T-helper 17 cell (primary cell): ENCODE data around the gene NDST4. TPM values are rescaled to one million over a fixed set of nuclear protein-coding genes. Genes with fewer than 3 reads are reported as not detected.

Experiments used
- ATAC-seq: fragments of 150-1000 bp; cut with Tn5 transposase; 2 replicates; pipeline ENCODE4 v1.10.0; 2021; ENCODE audit warnings: mild to moderate bottlenecking, moderate library complexity
- DNase-seq, 3 donors: peaks; one replicate each; pipeline versions ENCODE4 v3.0.0 to v3.0.0-alpha.2; 2020 to 2021
- H3K9me3 ChIP-seq: one replicate; pipeline ENCODE4 v1.7.0; 2013; ENCODE audit warnings: low read length, mild to moderate bottlenecking; ENCODE audit not compliant: control insufficient read depth, poor library complexity, severe bottlenecking
- H3K27ac Mint-ChIP-seq: one replicate; pipeline ENCODE4 v1.8.0; 2022; ENCODE audit warnings: mild to moderate bottlenecking, moderate library complexity, mixed read lengths
- H3K27me3 Mint-ChIP-seq: one replicate; pipeline ENCODE4 v1.8.0; 2022; ENCODE audit warnings: mixed read lengths
- H3K36me3 Mint-ChIP-seq: one replicate; pipeline ENCODE4 v1.8.0; 2022; ENCODE audit warnings: low read depth, mixed read lengths
- H3K4me1 Mint-ChIP-seq: one replicate; pipeline ENCODE4 v1.8.0; 2022; ENCODE audit warnings: mild to moderate bottlenecking, mixed read lengths
- H3K4me3 Mint-ChIP-seq: one replicate; pipeline ENCODE4 v1.8.0; 2022; ENCODE audit warnings: mild to moderate bottlenecking, moderate library complexity, mixed read lengths
- total RNA-seq, 4 donors: library from RNA in 2 of 4; stranded (reverse) in 2 of 4; gene quantifications; one replicate each; pipeline ENCODE4 v1.2.3 and lab custom pipeline; 2022 to 2026

The NDST4 gene
- total RNA-seq, 2 donors from 2014 or later = not detected

DNA sequence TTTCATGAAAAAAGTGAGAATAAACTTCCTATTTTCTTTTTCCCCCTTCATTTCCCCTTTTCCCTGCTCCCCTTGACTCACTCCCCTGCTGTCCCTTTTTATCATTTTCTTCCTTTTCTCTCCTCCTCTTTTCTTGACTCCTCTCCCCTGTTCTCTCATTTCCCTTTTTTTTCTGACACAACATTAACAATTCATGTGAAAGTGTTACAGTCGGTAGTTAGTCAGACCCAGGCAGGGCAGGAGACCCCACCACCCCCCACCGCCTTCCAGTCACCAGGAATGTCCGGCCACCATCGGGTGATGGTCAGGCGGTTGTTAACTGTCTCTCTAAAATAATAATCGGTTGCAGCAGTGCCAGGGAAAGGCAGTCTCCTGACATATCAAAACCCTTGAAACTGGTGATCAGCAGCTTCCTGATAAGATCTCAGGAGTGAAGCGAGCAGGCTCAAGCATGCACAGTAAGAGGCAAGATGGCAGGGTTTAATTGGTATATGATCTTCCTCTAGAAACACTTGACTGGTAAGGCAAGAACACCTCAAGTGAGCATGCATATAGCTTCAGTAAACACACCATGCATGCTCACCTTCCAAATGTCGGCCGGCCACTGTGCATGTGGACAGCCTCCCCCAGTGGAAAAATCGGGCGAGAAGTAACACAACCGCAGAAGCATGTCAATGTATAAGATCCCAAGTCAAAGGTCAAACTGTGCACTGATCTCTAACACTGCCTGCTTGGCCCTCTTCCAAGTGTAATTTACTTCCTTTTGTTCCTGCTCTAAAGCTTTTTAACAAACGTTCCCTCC, 191.4 kb downstream of the NDST4 start:
- no peak for DNase-seq
- no peak overlapping the region for H3K27ac Mint-ChIP-seq
- no peak for ATAC-seq
- H3K27me3 Mint-ChIP-seq = no peaks in the 10 kb centered on the region
- H3K4me1 Mint-ChIP-seq = no peaks in the 10 kb centered on the region
- H3K9me3 ChIP-seq = no peaks in the 10 kb centered on the region
- no peak overlapping the region for H3K4me3 Mint-ChIP-seq
- no peaks in the 10 kb centered on the region for H3K36me3 Mint-ChIP-seq

GRCh38 chr4:114921191-114921590, 192.2 kb downstream of the NDST4 start:
- no peak for DNase-seq
- no peak overlapping the region for H3K27ac Mint-ChIP-seq
- H3K36me3 Mint-ChIP-seq = no peaks in the 10 kb centered on the region
- no peak for ATAC-seq
- no peaks in the 10 kb centered on the region for H3K4me1 Mint-ChIP-seq
- H3K4me3 Mint-ChIP-seq = no peak overlapping the region
- H3K9me3 ChIP-seq = no peaks in the 10 kb centered on the region
- H3K27me3 Mint-ChIP-seq = no peaks in the 10 kb centered on the region

- Mint-ChIP-seq H3K4me1 (no peaks in the 10 kb centered on the region), H3K36me3 (no peaks in the 10 kb centered on the region), H3K27ac (no peak overlapping the region), H3K4me3 (no peak overlapping the region), H3K27me3 (no peaks in the 10 kb centered on the region)
- no peak for ATAC-seq
- no peak for DNase-seq
- H3K9me3 ChIP-seq = no peaks in the 10 kb centered on the region
Measured at GRCh38 chr4:114911111-114911510, 202.3 kb downstream of the NDST4 start.

GRCh38 chr4:114907568-114907967, 205.9 kb downstream of the NDST4 start:
- DNase-seq (no peak), ATAC-seq (no peak)
- Mint-ChIP-seq H3K27me3 (no peaks in the 10 kb centered on the region), H3K36me3 (no peaks in the 10 kb centered on the region), H3K4me1 (no peaks in the 10 kb centered on the region), H3K4me3 (no peak overlapping the region), H3K27ac (no peak overlapping the region)
- no peaks in the 10 kb centered on the region for H3K9me3 ChIP-seq

DNA sequence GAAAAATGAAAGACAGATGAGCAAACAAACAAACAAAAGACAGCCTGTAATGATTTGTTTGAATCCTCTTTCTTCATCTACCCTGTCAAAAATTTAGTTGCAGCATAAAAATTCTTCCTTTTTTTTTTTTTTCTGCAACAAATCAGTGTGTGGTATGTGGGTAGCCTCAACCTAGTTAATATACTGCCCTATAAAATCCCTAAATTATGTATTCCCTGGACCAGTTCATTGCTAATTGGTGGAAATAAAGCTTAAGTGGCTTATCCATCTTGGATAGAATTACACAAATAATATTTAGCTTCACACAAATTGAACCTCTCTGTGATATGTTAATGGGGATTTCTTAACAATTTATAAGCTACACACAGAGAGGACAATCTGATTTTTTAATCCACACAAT, 208.4 kb downstream of the NDST4 start:
- Mint-ChIP-seq H3K27ac (no peak overlapping the region), H3K4me3 (no peak overlapping the region), H3K27me3 (no peaks in the 10 kb centered on the region), H3K36me3 (no peaks in the 10 kb centered on the region), H3K4me1 (no peaks in the 10 kb centered on the region)
- no peaks in the 10 kb centered on the region for H3K9me3 ChIP-seq
- ATAC-seq (no peak), DNase-seq (no peak)

- Mint-ChIP-seq H3K27ac (no peak overlapping the region), H3K4me1 (no peaks in the 10 kb centered on the region), H3K36me3 (no peaks in the 10 kb centered on the region), H3K4me3 (no peak overlapping the region), H3K27me3 (no peaks in the 10 kb centered on the region)
- H3K9me3 ChIP-seq = no peaks in the 10 kb centered on the region
- no peak for DNase-seq
- no peak for ATAC-seq
Measured at GRCh38 chr4:114900934-114901333, 212.5 kb downstream of the NDST4 start.

- H3K9me3 ChIP-seq = no peaks in the 10 kb centered on the region
- H3K4me3 Mint-ChIP-seq = no peak overlapping the region
- no peaks in the 10 kb centered on the region for H3K36me3 Mint-ChIP-seq
- no peak overlapping the region for H3K27ac Mint-ChIP-seq
- no peaks in the 10 kb centered on the region for H3K27me3 Mint-ChIP-seq
- ATAC-seq (no peak), DNase-seq (no peak)
- no peaks in the 10 kb centered on the region for H3K4me1 Mint-ChIP-seq
Measured at GRCh38 chr4:114890773-114891172, 222.6 kb downstream of the NDST4 start.

DNA sequence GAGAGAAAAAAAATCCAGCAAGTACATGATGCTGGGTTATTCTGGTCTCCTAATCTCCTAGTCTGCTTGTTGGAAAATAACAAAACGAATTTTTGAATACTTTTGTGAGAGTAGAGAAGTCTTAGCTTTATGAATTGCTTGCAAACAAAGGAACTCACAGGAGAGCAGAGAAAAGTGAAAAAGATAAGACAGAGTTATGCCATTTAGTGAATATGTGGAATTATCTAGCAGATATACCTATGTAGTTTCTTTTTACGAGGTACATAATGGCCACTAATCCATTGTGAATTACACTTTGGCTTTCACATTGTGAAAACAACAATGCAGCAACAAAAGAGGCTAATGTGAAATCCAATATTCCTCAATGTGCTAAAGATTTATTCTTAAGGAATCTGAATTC, 226.7 kb downstream of the NDST4 start:
- H3K9me3 ChIP-seq = no peaks in the 10 kb centered on the region
- ATAC-seq = no peak
- no peaks in the 10 kb centered on the region for H3K36me3 Mint-ChIP-seq
- H3K27ac Mint-ChIP-seq = no peak overlapping the region
- H3K27me3 Mint-ChIP-seq = no peaks in the 10 kb centered on the region
- no peak overlapping the region for H3K4me3 Mint-ChIP-seq
- H3K4me1 Mint-ChIP-seq = no peaks in the 10 kb centered on the region
- no peak for DNase-seq

- DNase-seq (no peak), ATAC-seq (no peak)
- Mint-ChIP-seq H3K27ac (no peak overlapping the region), H3K4me3 (no peak overlapping the region), H3K36me3 (no peaks in the 10 kb centered on the region), H3K4me1 (no peaks in the 10 kb centered on the region), H3K27me3 (no peaks in the 10 kb centered on the region)
- H3K9me3 ChIP-seq = no peaks in the 10 kb centered on the region
Measured at GRCh38 chr4:114883641-114884040, 229.8 kb downstream of the NDST4 start.

GRCh38 chr4:114879916-114880669, 233.3 kb downstream of the NDST4 start:
- H3K36me3 Mint-ChIP-seq = no peaks in the 10 kb centered on the region
- H3K9me3 ChIP-seq = no peaks in the 10 kb centered on the region
- H3K27ac Mint-ChIP-seq = no peak overlapping the region
- H3K27me3 Mint-ChIP-seq = no peaks in the 10 kb centered on the region
- H3K4me3 Mint-ChIP-seq = no peak overlapping the region
- no peak for DNase-seq
- no peaks in the 10 kb centered on the region for H3K4me1 Mint-ChIP-seq
- no peak for ATAC-seq

- H3K4me1 Mint-ChIP-seq = no peaks in the 10 kb centered on the region
- H3K27ac Mint-ChIP-seq = no peak overlapping the region
- ATAC-seq = no peak
- DNase-seq = no peak
- H3K36me3 Mint-ChIP-seq = no peaks in the 10 kb centered on the region
- no peaks in the 10 kb centered on the region for H3K27me3 Mint-ChIP-seq
- H3K4me3 Mint-ChIP-seq = no peak overlapping the region
- no peaks in the 10 kb centered on the region for H3K9me3 ChIP-seq
Measured at GRCh38 chr4:114875630-114876029, 237.8 kb downstream of the NDST4 start.

DNA sequence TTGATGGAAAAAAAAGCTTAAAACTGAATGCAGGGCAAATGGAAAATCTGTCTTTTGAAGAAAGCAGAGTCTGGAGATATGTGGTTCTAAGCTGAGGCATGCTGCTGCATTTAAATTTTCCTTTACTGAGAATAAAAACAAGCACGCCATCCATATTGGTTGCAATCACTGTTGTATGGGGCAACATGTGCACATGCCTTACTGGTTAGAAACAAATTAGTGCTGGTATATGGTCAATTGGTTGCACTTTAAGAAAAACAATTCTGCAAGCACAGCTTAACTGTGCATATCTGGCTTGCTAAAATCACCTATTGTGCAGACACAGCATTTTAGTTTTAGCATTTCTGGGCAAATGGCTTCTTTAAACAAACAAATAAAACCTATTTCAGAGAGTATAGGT, 239.1 kb downstream of the NDST4 start:
- Mint-ChIP-seq H3K27ac (no peak overlapping the region), H3K36me3 (no peaks in the 10 kb centered on the region), H3K4me3 (no peak overlapping the region)

GRCh38 chr4:114870987-114871386, 242.4 kb downstream of the NDST4 start:
- DNase-seq (no peak), ATAC-seq (no peak)
- Mint-ChIP-seq H3K27ac (no peak overlapping the region), H3K4me1 (no peaks in the 10 kb centered on the region), H3K27me3 (no peaks in the 10 kb centered on the region), H3K36me3 (no peaks in the 10 kb centered on the region), H3K4me3 (no peak overlapping the region)
- H3K9me3 ChIP-seq = no peaks in the 10 kb centered on the region

More for the DNA sequence above, 239.1 kb downstream of the NDST4 start:
- Mint-ChIP-seq H3K27me3 (no peaks in the 10 kb centered on the region), H3K4me1 (no peaks in the 10 kb centered on the region)
- ATAC-seq (no peak), DNase-seq (no peak)
- no peaks in the 10 kb centered on the region for H3K9me3 ChIP-seq
